GM12891 (cell line): ENCODE results near the gene PPP1R27.

Experiments used
- DNase-seq: peaks from one replicate; pipeline ENCODE4 v3.0.0; 2011; ENCODE audit warnings: low spot score; ENCODE audit not compliant: insufficient read length
- FAIRE-seq: peaks from 2 replicates; lab custom pipeline; 2011; peaks lifted over from hg19 to GRCh38; lab: Jason Lieb, UNC
- PAX5 ChIP-seq: IDR thresholded peaks from 2 replicates; pipeline ENCODE4 v1.6.1; 2011; ENCODE audit warnings: low read length, moderate library complexity, mild to moderate bottlenecking; ENCODE audit not compliant: insufficient read depth, severe bottlenecking
- POLR2A ChIP-seq: IDR thresholded peaks from 2 replicates; pipeline ENCODE4 v1.6.1; 2011; ENCODE audit warnings: low read depth, low read length, control low read depth
- POLR2AphosphoS5 ChIP-seq: IDR thresholded peaks from 2 replicates; pipeline ENCODE4 v1.6.1; 2011; ENCODE audit warnings: low read depth, low read length, control low read depth
- POU2F2 ChIP-seq: IDR thresholded peaks from 2 replicates; pipeline ENCODE4 v1.6.1; 2011; ENCODE audit warnings: low read depth, mild to moderate bottlenecking, control low read depth, low read length, moderate library complexity
- SPI1 ChIP-seq: IDR thresholded peaks from 2 replicates; pipeline ENCODE4 v1.6.1; 2011; ENCODE audit warnings: low read depth, low read length, control low read depth
- TAF1 ChIP-seq: IDR thresholded peaks from 2 replicates; pipeline ENCODE4 v1.6.1; 2011; ENCODE audit warnings: low read depth, low read length, control low read depth

PPP1R27 gene

DNA sequence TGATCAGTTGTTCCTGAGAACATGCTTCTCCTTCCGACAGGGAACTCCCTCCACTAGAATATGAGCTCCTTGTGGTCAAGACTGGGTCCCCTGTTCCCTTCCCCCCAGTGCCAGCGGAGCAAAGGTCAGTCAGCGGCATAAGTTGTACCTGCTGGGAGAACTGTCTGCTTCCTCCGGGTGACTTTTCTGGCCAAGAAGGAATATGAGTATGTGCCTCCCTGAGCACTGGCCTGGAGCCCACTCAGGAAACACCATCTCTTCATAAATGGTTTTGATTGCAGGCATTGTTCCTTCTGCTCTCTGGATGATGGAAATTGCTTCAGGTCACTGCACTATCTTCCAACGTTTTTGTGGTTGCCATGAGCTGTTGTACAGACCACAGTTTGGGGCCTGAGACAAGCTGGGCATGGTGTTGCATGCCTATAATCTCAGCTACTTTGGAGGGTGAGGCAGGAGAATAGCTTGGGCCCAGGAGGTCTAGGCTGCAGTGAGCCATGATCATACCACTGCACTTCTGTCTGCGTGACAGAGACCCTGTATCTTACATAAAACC lies 28.3 kb upstream of the PPP1R27 start:
- no peak for TF ChIP-seq SPI1
- TF ChIP-seq POLR2AphosphoS5 = peak; percentile 39; the same call in 1 of the 2 replicates
- DNase-seq (no peak), FAIRE-seq (no peak)

DNA sequence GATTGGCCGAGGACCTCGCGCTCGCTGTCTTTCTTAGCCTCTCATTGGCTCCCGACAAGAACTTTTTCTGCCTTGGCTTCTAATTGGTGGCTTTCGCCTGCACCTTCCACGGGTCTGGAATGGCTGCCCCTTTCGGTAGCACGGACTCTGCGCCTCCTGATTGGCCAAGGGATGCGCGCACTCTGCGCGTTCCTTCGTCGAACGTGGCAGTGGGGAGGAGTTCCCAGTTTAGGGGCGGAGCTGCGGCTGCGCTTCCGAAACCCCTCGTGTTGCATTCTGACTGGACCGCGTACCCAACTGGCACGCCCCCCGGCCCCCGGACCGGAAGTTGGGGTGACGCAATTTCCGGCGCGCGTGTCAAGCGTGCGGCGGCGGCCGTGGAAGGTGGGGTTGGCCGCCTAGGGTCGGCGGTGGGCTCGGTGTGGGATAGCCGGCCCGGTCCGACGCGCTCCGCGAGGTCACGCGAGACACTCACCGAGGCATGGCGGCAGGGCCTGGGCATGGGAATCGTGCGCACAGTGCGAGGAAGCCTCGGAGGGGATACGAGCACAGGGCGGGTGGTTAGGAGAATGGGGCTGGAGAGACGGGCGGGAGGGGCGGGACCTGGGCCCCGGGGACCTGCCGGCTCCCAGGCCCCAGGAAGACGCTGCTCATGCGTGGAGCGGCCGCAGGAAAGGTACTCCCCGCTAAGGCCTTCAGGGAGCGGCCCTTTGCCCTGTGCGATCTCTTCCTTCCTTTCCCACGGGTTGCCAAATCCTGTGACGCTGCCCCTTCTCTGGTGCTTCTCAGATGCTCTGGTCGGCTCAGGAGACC lies 26.1 kb upstream of the PPP1R27 start:
- FAIRE-seq (peak; percentile 99), DNase-seq (peak; percentile 99)
- TF ChIP-seq PAX5 (no peak), POU2F2 (peak; percentile 37; the same call in 1 of the 2 replicates), POLR2A (peak; percentile 78), POLR2AphosphoS5 (peak; percentile 81), SPI1 (no peak), TAF1 (peak; percentile 44)

DNA sequence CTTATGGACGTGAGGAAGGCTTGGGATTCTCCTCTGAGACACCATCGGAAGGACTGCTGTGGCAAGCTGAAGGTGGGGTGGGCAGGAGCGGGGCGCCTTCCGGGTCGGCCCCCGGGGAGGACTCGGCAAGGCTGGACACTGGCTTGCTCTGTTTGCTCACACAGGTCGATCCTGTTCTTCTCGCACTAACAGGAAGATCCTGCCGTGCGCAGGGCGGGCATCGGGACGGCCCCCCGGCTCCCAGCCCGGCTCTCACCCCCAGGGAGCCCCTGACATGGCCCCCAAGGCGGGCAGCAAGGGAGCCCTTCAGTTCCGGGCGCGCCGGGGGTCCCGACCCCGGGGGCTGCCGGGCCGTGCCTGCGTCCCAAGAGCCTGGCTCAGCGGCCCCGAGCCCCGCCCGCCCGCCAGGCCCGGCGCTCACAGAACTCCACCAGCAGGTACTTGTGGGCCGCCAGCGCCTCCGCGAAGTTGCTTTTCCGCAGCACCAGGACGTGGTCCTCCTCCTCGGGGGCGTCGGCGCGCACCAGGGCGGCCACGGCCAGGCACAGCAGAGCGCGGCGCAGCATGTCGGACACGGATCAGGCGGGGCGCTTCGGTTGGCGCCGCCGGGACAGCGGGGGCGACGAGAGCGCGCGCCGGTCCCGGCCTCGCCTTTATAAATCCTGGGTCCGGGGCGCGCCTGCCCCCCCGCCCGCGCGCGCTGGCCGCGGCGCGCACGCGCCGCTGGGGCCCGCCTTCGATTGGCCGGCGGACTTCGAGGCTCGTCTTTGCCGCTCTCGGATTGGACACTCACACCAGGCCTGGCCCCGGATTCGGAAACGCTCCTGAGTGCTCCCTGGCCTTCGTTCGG lies 25.3 kb upstream of the PPP1R27 start, which contains the start of gene P4HB:
TSS of gene P4HB (minus strand) at position 630 of the 850 bp plus-strand sequence. CDS start at position 566, 64 bp downstream.
- TF ChIP-seq POU2F2 = no peak; the same call in none of the 2 replicates
- TF ChIP-seq POLR2A = peak; percentile 94
- peak; percentile 70 for TF ChIP-seq TAF1
- TF ChIP-seq PAX5 = no peak
- no peak for TF ChIP-seq SPI1
- TF ChIP-seq POLR2AphosphoS5 = peak; percentile 94
- FAIRE-seq (no peak), DNase-seq (no peak)

DNA sequence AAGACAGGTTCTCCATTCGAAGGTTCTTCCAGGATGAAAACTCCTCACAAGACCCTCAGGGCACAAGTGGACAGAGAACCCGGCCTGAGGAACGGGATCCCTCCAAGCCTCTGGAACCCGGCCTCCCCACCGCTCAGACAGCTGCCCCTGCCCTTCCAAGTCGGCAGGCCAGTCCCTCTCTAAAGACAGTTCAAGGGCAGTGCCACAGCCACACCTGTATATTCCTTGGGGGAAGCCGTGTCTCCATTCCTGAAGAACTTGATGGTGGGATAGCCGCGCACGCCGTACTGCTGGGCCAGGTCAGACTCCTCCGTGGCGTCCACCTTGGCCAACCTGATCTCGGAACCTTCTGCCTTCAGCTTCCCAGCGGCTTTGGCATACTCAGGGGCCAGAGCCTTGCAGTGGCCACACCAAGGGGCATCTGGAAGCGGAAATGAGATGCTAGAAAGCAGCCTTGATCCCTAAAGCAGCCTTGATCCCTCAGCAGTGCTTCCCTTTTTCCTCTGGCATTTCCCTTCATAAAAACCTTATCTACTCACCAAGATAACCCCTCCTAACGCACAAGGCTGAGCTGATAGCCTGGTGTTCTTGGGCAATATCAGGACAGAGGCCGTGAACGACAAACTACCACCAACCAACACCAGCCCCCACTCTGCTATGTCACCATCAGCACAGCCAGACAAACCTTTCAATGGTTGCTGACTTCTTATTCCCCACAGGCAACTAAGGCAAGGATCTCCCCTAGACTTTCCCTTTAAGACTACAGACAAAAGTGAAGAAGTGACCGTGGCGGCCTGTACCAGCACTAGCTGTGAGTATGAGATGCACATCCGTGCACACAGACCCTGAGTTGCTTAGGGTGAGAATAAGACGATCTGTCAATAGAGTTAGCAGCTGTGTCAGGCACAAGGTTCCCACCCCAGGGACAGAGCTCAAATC lies 24.4 kb upstream of the PPP1R27 start:
- FAIRE-seq (peak; percentile 72), DNase-seq (no peak)
- TF ChIP-seq POLR2A = peak; percentile 9; the same call in 1 of the 2 replicates
- TF ChIP-seq POU2F2 = no peak

DNA sequence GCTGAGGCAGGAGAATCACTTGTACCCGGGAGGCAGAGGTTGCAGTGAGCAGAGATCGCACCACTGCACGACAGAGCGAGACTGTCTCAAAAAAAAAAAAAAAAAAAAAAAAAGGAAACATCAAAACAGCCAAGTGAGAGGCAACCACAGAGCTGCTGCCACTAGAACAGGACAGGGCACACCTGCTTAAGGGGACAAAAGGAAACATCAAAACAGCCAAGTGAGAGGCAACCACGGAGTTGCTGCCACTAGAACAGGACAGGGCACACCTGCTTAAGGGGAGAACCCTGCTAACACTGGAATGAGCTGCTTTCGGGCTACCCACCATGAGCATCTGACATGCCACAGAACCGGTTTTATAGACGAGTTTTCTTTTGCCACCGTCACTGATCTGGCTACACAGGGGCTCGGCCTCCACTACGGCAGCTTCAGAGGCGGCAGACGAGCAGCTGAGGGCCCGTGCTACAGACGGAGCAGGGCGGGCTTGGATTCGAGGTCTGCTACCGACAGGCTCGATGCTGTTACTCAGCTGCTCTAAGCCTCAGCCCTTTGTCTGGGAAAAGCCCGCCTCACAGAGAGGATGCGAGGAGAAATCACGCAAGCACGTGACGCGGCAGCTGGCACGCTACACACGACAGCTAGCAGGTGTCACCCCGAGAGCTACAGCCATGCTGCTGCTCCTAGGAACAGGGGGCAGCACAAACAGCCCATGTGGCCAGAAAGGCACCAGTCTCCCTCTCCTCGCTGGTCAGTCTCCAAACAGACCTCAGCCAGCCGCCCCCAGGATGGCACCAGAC lies 23.5 kb upstream of the PPP1R27 start:
- no peak for DNase-seq
- TF ChIP-seq POLR2A (peak; percentile 26; the same call in 1 of the 2 replicates), POLR2AphosphoS5 (no peak)
- no peak for FAIRE-seq

DNA sequence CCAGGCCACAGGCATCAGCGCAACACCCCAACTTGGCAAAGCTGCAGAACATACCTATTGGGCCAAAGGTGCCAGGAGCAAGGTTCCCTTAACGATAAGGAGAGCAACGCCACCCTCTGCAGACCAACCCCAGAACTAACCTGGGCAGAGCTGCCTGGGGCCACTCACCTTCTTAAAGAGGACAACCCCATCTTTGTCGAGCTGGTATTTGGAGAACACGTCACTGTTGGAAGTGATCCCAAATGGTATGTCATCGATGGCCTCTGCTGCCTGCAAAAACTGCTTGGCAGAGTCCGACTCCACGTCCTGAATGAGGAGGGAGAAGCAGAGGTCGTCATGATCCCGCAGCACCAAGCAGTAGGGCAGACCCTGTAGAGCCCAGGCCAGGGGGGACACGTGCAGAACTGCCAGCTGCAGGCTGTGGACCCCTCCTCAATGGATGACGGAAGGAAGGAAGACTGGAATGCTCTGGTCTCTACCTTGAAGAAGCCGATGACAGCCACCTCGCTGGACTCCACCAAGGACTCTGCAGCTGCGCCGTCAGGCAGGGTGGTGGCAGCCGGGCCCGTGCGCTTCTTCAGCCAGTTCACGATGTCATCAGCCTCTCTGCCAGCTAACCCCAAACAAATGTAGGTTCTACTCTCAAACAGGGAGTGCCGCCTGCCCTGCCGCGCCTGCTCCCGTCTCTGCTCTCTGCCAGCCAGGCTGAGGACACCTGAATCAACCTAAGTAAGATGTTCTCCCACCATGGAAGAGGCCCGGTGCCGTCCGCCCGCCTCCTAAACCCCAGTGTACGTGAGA lies 20.3 kb upstream of the PPP1R27 start:
- DNase-seq (no peak), FAIRE-seq (no peak)
- TF ChIP-seq POLR2A (peak; percentile 43; the same call in 1 of the 2 replicates), POU2F2 (no peak), POLR2AphosphoS5 (no peak)

DNA sequence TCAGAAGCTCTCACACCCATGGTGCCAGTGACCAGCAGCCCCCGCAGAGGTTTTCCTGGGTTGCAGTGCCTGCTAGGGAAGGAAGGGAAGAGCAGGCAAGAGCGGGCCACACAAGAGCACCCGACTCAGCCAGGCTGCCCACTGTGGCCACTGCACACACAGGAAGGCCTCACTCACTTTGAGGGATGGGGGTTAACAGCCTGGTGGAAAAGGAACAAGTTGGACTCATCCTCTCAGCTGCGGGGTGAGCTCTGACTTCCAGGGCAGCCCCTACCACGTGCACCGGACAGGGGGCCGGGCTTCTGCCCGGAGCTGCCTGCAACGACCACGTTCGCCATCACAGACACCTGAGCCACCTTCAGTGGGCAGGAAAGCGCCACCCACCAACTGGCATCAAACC lies 17.4 kb upstream of the PPP1R27 start:
- FAIRE-seq (no peak), DNase-seq (no peak)
- TF ChIP-seq PAX5 (no peak), TAF1 (no peak), SPI1 (no peak), POLR2A (peak; percentile 37; the same call in 1 of the 2 replicates), POU2F2 (no peak), POLR2AphosphoS5 (no peak; the same call in 1 of the 2 replicates)

DNA sequence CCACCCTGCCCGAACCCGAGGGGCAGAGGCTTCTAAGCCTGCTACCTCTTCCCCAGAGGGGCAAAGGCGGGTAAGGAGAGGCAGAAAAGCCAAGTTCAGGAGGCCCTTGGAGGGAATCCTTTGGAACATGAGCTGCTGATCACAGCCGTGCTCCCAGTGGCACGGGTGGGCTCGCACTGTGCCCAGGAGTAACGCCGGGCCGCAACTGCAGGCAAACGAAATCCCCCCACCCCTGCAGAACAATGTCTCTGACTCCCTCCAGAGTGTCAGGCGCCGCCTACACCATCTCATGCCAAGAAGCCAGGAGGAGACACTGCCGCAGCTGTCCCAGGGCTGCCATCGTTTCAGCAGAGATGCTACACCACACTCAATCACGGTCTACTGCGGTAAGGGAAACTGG lies 16.6 kb upstream of the PPP1R27 start:
- FAIRE-seq (no peak), DNase-seq (no peak)
- TF ChIP-seq POLR2AphosphoS5 (no peak), PAX5 (no peak), TAF1 (no peak), SPI1 (no peak), POLR2A (no peak), POU2F2 (no peak)
